ENCODE data around the gene FSTL3.
A peak's percentile ranks its signal among the peaks of the same experiment; 100 is the strongest.

DNA sequence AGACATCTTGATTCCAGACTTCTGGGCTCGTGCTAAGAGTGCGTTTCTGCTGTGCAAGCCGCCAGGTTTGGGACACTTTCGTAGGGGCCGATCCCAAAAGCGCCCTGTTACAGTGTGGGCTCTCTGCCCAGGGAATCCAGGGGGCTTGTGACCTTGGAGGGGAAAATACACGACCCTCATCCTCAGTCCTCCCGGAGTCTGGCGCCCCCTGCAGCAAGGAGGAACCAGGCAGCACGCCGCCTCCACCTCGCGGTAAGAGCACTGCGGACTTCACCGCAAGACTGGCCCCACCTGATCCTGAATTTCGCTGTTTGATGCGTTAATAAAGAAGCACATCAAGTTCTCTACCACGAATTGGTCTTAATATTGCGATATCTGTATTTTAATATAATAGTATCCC lies 48.0 kb upstream of the FSTL3 start:
- TF ChIP-seq, protein P1, sequence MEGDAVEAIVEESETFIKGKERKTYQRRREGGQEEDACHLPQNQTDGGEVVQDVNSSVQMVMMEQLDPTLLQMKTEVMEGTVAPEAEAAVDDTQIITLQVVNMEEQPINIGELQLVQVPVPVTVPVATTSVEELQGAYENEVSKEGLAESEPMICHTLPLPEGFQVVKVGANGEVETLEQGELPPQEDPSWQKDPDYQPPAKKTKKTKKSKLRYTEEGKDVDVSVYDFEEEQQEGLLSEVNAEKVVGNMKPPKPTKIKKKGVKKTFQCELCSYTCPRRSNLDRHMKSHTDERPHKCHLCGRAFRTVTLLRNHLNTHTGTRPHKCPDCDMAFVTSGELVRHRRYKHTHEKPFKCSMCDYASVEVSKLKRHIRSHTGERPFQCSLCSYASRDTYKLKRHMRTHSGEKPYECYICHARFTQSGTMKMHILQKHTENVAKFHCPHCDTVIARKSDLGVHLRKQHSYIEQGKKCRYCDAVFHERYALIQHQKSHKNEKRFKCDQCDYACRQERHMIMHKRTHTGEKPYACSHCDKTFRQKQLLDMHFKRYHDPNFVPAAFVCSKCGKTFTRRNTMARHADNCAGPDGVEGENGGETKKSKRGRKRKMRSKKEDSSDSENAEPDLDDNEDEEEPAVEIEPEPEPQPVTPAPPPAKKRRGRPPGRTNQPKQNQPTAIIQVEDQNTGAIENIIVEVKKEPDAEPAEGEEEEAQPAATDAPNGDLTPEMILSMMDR (IDR thresholded peaks at IDR 0.05; ENCODE audit: low read depth, low read length, poor library complexity, severe bottlenecking): peak; percentile 57
- TF ChIP-seq EZH2phosphoT487 (IDR thresholded peaks at IDR 0.05; ENCODE audit: borderline replicate concordance, low read length): no peak

All from DOHH2 (cell line).